Pulmonary artery endothelial cell (primary cell): Measurements from ENCODE around the gene TUBG1. TPM values are rescaled to one million over a fixed set of nuclear protein-coding genes. Genes with fewer than 3 reads are reported as not detected.

Experiments used
- DNase-seq: peaks from one replicate; pipeline ENCODE4 v3.0.0-alpha.2; 2011; ENCODE audit warnings: low read depth, low spot score
- total RNA-seq: library from RNA; depleted of rRNA; stranded (reverse); fragments of >200 nt; gene quantifications from 2 replicates; pipeline ENCODE4 v1.2.3, GENCODE V29; 2014

Gene TUBG1
- total RNA-seq, result 24.3 and 42.7 TPM in 2 replicates

DNA sequence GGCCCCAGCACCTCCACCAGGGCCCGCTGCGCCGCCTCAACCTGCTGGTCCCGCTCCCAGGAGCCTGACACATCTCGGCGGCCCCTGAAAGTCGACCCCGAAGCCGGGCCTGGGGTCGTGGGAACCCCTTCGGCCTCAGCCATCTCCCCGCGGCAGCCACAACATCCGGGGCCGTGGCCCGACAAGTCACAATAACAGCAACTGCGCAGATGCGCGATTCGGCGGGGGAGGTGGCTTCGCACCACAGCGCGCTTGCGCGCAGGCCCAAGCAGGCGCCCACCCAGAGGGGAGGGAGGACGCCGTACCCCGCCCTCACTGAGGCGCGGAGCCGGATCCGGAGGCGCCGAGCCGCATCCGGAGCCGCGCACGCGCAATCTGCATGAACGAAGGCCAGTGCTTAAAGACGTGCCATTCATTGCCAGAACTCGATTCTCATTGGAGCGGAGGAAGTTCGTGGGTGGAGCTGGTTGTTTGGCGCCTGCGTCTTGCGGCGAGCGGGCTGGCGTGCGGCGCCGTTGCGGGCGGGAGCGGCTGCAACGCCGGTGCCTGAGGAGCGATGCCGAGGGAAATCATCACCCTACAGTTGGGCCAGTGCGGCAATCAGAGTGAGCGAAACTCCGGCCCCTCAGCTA lies at the start of gene TUBG1, which contains the start of gene RETREG3:
TSS of gene TUBG1 (plus strand) at position 502 of the 632 bp plus-strand sequence. CDS start at position 557, 55 bp downstream.
TSS of gene RETREG3 (minus strand) at position 193 of the 632 bp plus-strand sequence. CDS start at position 143, 50 bp downstream.
- DNase-seq, result peak; percentile 96

DNA sequence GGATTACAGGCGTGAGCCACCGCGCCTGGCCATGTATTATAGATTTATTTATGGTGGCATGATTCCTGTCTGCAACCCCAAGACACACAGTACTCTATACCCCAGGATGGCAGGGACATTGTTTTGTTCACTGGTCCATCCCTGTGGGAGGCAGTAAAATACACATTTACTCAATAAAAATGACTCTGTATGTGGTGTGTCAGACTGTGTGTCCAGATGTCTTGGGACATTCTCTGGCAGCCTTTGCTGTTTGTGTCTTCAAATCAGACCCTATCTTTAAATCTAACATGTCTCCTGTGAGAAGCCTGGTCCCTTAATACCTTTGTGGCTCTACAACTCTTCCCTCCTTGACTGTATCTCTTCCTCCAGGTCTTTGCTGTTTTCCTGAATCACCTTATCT lies 49.2 kb upstream of the TUBG1 start:
- DNase-seq, result no peak

DNA sequence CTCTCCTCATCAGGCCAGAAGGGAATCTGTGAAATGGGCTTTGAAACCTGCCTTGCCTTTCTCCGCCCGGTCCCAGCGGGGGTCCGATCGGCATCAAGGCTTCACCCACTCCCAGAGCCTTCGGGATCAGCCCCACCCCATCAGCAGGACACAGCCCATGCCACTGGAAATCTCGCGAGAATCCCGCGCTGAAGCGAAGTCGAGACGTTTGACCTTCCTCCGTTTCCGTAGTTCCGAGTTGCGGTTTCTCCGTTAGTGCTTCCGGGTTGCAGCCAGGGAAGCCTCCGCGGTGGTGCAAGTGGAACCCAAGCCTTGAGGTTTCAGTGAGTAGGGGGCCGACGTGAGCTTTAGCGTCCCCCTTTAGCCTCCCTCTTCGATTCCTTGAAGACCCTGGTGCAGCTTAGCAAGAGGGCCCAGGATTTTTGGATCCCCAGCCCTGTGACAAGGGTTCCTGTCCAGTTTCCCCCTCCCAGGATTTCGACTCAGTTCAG lies 47.5 kb upstream of the TUBG1 start, which contains the start of gene COASY:
TSS of gene COASY (plus strand) at position 252 of the 491 bp plus-strand sequence. CDS start 475 bp downstream, outside the sequence.
- peak; percentile 92 for DNase-seq

DNA sequence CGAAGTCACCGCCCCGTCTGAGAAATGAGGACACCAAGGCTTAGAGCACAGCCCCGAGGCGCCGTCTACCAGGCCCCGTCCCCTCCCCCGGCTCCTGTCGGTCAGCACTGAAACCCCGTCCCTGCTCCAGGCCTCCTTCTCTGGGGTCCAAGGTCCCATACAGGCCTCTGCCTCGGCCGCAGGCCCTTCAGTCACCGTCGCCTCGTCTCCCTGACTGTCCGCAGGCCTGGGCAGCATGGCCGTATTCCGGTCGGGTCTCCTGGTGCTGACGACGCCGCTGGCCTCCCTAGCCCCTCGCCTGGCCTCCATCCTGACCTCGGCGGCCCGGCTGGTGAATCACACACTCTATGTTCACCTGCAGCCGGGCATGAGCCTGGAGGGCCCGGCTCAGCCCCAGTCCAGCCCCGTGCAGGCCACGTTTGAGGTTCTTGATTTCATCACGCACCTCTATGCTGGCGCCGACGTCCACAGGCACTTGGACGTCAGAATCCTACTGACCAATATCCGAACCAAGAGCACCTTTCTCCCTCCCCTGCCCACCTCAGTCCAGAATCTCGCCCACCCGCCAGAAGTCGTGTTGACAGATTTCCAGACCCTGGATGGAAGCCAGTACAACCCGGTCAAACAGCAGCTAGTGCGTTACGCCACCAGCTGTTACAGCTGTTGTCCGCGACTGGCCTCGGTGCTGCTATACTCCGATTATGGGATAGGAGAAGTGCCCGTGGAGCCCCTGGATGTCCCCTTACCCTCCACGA lies 46.9 kb upstream of the TUBG1 start:
- DNase-seq, result no peak

DNA sequence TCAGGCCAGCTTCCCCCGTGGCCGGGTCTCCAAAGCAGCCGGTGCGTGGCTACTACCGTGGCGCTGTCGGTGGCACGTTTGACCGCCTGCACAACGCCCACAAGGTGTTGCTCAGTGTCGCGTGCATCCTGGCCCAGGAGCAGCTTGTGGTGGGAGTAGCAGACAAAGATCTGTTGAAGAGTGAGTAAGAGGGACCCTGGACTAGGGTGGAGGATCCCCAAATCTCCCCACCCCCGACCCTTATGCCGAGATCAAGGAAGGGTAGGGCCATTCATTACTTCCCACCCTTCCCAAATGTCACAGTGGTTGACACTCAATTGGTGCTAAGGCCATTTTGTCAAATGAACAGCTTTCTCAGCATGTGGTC lies 46.4 kb upstream of the TUBG1 start:
- no peak for DNase-seq

DNA sequence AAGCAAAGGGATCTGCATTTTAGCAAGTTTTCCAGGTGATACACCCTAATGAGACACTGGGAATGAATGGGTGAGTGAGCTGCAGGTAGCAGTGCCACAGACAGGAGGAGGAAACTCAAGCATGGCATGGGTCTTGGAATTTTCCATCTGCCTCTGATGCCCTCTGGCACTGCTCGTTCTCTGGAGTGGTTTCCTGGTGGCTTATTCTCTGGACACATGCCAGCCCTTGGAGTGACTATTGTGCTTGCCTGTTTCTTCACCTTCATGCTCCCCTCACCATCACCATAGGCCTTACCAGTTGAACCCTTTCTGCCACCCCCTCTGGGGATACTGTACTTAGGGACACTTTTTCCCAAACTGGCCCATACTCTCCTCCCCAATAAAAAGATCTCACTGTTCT lies 45.9 kb upstream of the TUBG1 start:
- no peak for DNase-seq

DNA sequence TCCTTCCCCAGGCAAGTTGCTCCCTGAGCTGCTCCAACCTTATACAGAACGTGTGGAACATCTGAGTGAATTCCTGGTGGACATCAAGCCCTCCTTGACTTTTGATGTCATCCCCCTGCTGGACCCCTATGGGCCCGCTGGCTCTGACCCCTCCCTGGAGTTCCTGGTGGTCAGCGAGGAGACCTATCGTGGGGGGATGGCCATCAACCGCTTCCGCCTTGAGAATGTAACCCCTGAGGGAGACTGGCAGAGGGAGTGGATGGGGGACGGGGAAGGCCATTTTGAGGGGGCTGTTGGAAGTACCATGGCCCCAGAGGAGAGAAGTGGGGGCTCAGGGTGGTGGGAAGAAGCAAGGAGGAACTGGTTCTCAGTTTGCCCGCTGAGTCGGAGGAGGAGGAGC lies 45.5 kb upstream of the TUBG1 start:
- DNase-seq, result no peak

DNA sequence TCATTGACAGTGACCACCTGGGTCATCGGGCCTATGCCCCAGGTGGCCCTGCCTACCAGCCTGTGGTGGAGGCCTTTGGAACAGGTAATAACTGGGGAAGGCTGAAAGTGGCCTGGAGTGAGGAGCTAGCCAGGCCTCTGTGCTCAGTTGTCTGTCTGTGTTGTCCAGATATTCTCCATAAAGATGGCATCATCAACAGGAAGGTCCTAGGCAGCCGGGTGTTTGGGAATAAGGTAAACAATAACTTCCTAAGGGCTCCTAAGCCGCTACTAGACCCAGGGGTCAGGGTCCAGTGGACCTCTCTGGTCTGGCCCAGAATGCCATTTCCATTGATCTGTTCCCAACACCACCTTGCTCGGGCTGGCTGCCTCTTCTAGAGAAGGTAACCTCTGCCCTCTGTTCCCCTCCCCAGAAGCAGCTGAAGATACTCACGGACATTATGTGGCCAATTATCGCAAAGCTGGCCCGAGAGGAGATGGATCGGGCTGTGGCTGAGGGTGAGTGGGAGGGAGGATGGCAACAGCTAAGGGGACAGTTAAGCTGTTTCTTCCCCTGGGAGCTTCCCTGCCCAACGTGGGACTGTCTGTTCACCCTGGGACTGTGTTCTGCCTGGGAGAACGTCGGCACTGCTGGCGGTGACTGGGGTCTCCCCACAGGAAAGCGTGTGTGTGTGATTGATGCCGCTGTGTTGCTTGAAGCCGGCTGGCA lies 44.5 kb upstream of the TUBG1 start:
- no peak for DNase-seq

DNA sequence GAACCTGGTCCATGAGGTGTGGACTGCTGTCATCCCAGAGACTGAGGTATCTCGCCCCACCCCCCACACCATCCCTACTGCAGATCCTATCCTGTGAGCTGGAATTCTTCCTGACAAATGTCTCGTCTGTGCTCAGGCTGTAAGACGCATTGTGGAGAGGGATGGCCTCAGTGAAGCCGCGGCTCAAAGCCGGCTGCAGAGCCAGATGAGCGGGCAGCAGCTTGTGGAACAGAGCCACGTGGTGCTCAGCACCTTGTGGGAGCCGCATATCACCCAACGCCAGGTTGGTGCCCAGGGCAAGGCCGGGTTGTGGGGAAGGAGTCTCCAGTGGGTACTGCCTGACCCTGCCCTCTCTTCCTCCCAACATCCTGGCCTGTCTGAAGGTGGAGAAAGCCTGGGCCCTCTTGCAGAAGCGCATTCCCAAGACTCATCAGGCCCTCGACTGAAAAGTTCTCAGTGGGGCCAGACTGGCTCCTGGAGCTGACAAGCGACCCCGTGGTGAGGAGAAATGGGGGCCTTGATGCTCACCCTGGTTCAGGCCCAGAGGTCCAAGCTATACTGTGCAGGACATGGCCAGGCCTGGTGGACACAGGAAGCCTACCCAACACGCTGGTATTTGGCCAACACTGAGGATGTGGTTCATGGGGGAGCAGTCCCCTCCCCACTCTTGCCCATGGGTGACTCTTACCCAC lies 43.8 kb upstream of the TUBG1 start:
- DNase-seq, result no peak

DNA sequence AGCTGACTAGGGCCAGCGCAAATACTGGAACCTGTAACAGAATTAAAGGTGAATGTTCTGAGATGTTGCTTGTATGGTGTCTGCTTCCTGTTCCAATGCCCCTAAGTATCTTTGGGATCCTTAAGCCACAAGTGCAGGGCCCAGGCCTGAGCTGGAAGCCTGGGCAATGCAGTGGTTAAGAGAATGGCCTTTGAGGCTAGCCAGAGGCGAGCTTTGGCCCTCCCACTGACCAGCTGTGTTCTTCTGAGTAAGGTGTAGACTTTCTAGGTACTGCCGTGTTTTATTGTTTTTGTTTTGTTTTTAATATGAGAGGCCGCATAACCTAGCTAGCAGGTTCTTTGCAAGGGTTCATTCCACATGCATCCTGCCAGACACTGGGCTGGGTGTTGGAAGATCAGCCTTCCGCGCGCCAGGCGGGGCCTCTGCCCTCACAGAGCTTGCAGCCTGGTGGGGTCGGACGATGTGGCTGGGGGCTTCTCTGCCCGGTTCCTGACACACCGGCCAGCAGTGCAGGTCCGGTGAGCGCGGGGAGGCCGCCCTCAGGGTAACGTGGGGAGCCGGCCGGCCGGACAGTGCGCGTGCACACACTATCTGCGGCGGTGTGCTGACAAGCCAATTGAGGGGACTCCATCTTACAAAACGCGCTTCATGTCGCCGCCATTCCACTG lies 43.1 kb upstream of the TUBG1 start:
- no peak for DNase-seq

DNA sequence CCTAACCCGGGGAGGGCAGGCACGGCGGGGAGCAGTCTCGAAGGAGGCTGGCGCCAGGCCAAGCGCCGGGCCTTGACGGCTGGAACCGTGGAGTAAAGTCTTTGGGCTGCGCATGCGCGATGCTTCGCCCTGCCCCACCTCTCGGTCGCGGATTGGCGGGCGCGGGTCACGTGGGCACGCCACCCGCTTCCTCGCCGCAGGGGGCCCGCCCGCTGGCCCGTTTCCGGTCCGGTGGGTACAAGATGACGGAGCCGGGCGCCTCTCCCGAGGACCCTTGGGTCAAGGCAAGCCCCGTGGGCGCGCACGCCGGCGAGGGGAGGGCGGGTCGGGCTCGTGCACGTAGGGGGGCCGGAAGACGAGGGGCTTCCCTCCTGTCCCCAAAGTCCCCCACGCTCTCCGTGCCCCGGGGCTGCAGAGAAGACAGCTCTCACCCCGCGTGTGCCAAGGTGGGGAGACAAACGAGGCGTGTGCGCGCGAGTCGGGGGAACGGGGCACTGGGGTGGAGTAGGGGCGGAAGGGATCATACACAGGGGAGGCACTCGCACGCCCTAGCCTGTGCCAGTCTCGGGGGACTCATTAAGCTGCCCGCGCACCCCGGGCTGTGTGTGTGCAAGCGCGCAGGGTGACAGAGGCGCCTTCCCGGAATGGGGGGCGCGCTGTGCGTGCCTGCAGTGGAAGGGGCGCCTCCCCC lies 42.5 kb upstream of the TUBG1 start, which contains the start of gene MLX:
TSS of gene MLX (plus strand) at position 218 of the 691 bp plus-strand sequence. CDS start at position 243, 25 bp downstream.
- peak; percentile 43 for DNase-seq

DNA sequence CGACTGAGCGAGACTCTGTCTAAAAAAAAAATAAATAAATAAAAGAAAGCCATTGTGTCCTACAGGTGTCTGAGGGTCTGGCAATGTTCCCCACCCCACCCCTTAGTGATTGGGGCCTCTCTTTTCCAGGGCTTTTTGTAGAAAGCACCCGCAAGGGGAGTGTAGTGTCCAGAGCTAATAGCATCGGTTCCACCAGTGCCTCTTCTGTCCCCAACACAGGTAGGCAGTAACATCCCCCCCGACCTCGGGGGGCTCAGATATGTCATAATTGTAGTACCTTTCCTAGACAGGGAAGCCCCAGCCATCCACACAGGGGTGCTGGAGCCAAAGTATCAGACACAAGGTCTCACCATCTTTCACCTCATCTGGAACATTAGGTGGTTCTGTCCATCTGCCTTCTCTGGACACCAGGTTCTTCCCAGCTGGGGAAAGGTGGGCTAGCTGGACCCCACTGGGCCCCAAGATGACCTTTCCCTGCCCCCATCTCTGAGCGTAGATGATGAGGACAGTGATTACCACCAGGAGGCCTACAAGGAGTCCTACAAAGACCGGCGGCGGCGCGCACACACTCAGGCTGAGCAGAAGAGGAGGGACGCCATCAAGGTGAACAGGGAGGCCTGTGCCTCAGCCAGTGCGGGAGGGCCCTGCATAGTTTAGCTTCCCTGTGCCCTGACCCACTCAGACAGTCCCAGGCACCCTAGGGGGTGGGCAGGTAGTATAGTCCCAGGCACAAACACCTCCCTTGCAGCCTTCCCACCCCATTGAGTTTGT lies 41.0 kb upstream of the TUBG1 start:
- DNase-seq, result no peak

DNA sequence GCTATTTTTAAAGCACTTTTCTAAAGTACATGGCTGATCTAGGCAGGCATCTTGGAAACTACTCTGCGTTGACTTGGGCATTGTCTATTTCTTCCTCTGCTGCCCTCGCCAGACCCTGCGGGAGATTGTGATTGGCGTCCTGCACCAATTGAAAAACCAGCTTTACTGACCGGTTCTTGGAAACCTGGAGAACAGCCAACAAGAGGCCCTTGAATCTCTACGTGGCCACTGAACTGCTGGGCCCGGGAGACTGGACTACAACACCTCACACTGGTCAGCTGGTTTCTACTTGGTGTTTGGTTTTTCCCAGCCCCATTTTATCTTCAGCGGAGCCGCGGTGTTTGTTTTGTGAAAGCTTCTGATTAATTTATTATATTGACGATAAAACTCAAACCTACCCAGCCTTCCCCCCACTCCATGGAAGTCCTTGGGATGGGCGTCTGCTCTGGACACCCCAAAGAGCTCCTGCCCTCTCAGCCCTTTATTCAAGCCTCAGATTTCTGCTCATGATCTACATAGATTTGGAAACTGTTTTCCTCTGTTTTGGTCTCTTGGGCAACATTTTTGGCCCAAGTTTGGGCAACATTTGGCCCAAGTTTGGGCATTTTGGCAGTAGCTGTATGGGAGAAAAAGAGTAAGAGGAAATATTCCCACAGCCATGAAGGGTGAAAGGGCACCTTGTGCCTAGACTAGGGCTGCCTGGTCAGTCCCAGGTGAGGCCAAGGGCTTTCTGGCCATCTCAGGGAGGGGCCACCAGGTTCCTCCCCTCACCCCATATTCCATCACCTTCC lies 37.9 kb upstream of the TUBG1 start:
- DNase-seq, result no peak

DNA sequence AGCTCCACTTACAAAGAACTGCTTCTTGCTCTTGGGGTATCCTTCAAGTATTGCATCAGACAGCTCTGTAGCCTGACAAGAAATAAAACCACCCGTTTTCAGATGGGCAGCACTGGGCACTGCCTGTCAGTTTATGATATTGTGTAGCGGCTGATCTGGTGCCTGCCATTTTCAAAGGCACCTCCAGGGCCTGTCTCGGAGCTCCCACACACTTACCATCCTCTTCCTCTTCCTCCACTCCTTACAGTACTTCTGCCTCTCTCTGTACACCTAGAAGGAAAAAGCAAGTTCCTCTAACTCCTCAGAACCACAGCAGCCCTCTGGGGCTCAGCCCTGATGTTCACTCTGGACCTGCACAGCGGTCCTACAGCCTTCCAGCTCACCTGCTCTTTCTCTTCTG lies 36.4 kb upstream of the TUBG1 start:
- no peak for DNase-seq

DNA sequence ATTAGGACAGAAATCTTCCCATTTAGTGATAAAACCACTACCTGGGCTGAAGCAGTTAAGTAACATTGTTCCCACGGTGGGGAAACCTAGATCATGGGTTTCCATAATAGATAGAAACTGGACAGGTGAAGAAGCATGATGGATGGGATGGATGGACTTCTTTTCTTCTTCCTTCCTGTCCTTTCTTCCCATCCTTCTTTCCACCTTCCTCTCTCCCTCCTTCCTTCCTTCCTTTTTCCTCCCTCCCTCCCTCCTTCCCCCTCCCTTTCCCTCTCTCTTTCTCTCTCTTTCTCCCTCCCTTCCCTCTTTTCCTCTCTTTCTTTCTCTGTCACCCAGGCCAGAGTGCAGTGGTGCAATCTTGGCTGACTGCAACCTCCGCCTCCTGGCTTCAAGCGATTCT lies 35.0 kb upstream of the TUBG1 start:
- no peak for DNase-seq

DNA sequence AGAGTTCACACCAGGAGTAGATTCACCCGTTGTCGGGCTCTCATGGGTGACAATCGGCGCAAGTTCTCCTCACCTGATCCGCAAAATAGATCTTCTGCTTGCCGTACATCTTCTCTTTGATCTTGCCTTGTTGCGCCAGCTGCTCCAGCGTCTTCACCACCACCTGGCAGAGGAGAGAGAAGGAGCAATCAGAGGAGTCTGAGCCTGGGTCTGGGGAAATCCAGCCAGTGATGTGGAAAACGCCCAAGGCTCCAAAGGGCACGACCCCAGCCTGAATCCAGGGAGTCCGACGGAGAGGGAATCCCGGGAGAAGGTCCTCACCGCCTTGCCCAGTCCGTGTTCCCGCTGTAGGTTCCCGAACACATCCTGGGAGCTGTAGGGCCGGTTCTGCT lies 32.3 kb upstream of the TUBG1 start:
- no peak for DNase-seq

DNA sequence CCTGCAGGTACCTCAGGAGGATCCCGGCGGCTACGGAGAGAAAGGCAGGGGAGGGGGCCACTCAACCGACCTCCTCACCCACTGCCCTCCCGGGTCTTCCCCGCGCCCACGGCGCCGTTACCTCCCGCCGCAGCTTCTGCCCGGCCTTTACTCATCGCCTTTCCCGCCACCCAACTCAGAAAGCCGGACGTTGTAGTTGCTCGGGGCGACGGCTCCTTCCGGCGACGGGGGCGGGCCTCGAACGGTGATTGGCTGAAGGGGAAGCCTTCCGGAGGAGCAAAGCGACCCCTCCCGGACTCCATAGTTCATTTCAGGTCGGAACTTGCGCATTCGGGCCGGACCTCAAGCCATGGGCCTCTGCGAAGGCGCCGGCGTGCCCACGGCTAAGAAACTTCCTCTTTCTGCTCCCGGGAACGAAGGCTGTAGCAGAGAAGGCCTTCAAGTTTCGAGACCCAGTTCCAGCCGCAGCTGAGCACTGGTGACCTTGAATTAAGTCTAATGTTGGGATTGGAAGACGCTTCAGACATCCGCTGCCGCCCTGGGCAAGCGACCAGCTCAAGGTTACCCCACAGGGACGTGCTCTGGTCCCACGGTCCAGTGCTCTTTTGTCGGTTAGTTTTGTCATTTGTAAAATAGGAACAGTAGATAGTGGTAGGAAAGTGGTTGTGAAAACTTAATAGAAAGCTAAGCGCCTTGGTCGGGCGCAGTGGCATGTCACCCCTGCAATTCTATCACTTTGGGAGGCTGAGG lies 31.8 kb upstream of the TUBG1 start, which contains the start of gene PSMC3IP:
TSS of gene PSMC3IP (minus strand) at position 198 of the 750 bp plus-strand sequence. CDS start at position 155, 43 bp downstream.
- peak; percentile 80 for DNase-seq
